ENCODE measurements around the gene PCP4L1. TPM values are rescaled to one million over a fixed set of nuclear protein-coding genes. Genes with fewer than 3 reads are reported as not detected.

PCP4L1 gene
- total RNA-seq = 0.14 TPM in 1 of 2 replicates, not detected in the other

DNA sequence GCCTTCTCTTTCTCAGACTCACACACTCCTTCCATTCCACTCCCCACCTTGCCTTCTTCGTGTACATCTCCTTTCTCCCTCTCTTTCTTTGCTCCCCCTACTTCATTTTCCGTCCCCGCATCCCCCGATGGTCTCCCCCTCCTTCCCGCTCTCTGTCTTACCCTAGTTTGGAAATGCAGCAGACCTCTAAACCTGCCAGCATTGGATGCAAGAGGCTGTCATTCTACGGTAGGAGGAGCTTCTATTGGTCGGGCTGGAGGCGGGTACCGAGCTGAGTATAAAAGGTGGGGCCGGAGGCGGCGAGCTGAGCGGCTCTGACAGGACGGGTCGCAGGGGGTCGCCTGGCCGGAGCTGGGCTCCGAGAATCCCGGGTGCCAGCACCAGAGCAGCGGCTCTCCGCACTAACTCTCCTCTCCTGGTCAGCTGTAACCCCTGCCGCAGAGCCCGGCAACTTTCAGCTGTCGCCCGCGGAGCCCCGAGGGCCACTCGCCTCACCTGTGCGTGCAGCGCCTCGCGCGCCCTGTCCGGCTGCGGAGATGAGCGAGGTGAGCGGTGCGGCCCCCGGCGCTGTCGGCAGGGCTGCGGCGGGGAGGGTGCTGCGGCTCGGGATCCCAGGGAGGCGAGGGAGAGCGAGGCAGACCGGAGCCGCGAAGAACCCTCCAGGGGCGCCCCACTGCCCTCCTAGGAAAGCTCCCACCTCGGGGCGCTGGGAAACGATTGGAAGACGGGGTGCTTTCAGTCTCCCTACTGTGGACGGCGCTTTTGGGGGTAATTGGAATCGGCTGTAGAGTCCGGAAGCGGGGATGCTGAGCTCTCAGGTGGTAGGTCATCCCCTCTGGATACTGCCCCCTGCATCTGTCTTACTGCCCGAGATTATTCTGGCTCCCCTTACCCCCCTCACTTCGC lies at the start of gene PCP4L1:
Gene PCP4L1 (plus strand): TSS at position 307 of the 906 bp plus-strand sequence. CDS start 230 bp downstream, at position 537.
- Mint-ChIP-seq H3K4me1 (peaks cover 9% of the 10 kb centered on the region), H3K27me3 (peaks cover 61% of the 10 kb centered on the region), H3K4me3 (peak within 1 kb of the TSS; percentile 74), H3K36me3 (ENCODE audit: low read depth) (peaks cover 11% of the 10 kb centered on the region), H3K27ac (no peak within 1 kb of the TSS), H3K9me3 (peaks cover 27% of the 10 kb centered on the region)
- intact Hi-C loops (cut with micrococcal nuclease) = no loop called here
- DNase-seq = peak; percentile 81

DNA sequence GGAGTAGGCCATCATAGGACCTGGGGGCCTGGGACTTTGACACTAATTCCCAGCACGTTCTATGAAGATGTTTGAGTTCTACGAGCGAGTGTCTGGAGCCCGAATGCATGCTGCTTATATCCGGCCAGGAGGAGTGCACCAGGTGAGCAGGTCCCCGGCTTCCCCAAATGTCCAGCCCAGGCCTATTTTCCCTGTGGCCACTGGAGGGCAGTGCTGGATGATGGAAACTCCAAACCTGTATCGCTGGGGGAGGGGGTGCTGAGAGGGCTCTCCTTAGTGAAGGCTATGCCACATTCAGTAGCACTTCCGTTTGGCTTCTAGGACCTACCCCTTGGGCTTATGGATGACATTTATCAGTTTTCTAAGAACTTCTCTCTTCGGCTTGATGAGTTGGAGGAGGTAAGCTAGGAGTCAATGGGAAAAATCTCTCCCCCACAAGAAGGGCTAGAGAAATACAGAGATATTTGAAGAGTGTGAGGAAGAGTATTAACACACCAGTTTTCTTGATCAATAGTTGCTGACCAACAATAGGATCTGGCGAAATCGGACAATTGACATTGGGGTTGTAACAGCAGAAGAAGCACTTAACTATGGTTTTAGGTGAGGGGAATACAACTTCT lies 48.6 kb upstream of the PCP4L1 start:
- peaks cover 34% of the 10 kb centered on the region for H3K4me1 Mint-ChIP-seq
- DNase-seq = peak; percentile 92
- H3K9me3 Mint-ChIP-seq = no peaks in the 10 kb centered on the region
- intact Hi-C loops (cut with micrococcal nuclease) = loop anchor here (2.0 to 5.0 kb wide), 2 partner anchors 15 to 82 kb away; no protein-coding TSS in a partner anchor
- peaks cover 62% of the 10 kb centered on the region for H3K36me3 Mint-ChIP-seq (ENCODE audit: low read depth)
- H3K27ac Mint-ChIP-seq = no peak overlapping the region
- no peaks in the 10 kb centered on the region for H3K27me3 Mint-ChIP-seq
- no peak overlapping the region for H3K4me3 Mint-ChIP-seq

DNA sequence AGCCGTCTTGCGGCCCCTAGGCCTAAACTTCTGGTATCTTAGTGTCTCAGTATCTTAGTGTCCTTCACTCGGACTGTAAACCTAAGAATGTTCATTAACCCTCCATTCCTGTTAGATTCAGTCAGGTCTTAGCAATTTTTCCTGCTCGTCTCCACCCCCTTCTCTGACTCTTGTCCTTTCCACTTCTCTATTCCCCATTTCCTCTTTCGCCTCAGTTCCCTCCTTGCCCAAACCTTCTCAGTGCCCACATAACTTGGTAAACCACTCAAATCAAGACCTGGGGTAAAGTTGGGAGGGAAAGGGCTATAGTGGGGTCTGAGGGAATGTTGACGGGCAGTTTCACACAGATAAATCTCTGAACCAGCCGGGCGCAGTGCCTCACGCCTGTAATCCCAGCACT lies 44.2 kb upstream of the PCP4L1 start:
- intact Hi-C loops (cut with micrococcal nuclease) = no loop called here
- no peak overlapping the region for H3K27ac Mint-ChIP-seq
- H3K4me3 Mint-ChIP-seq = no peak overlapping the region
- H3K9me3 Mint-ChIP-seq = no peaks in the 10 kb centered on the region
- DNase-seq = no peak
- peaks cover 42% of the 10 kb centered on the region for H3K4me1 Mint-ChIP-seq
- no peaks in the 10 kb centered on the region for H3K27me3 Mint-ChIP-seq
- peaks cover 49% of the 10 kb centered on the region for H3K36me3 Mint-ChIP-seq (ENCODE audit: low read depth)

DNA sequence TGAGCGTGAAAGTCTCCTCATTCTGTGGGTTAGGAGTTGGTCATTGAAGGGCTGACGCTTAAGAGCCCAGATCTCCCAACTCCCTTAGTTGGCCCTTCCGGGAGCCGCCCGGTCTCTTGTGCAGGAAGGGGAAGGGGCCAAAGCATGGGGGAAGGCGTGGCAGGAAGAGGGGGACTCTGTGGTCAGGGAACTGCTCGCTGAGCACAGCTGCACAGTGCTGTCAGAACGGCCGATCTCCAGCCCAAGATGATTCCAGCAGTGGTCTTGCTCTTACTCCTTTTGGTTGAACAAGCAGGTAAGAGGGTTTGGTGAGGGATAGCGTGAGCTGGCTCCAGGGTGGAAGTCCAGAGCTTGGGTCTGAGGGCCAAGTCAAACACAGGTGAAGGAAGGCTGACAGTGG lies 43.5 kb upstream of the PCP4L1 start, which contains the start of gene FCER1G:
Gene FCER1G (plus strand): TSS at position 220 of the 400 bp plus-strand sequence. CDS start 27 bp downstream, at position 247.
- peaks cover 38% of the 10 kb centered on the region for H3K4me1 Mint-ChIP-seq
- peak within 1 kb of the TSS; percentile 44 for H3K4me3 Mint-ChIP-seq
- DNase-seq = no peak
- H3K9me3 Mint-ChIP-seq = no peaks in the 10 kb centered on the region
- no peaks in the 10 kb centered on the region for H3K27me3 Mint-ChIP-seq
- H3K27ac Mint-ChIP-seq = peak within 1 kb of the TSS; percentile 31
- intact Hi-C loops (cut with micrococcal nuclease) = no loop called here
- H3K36me3 Mint-ChIP-seq (ENCODE audit: low read depth) = peaks cover 42% of the 10 kb centered on the region

DNA sequence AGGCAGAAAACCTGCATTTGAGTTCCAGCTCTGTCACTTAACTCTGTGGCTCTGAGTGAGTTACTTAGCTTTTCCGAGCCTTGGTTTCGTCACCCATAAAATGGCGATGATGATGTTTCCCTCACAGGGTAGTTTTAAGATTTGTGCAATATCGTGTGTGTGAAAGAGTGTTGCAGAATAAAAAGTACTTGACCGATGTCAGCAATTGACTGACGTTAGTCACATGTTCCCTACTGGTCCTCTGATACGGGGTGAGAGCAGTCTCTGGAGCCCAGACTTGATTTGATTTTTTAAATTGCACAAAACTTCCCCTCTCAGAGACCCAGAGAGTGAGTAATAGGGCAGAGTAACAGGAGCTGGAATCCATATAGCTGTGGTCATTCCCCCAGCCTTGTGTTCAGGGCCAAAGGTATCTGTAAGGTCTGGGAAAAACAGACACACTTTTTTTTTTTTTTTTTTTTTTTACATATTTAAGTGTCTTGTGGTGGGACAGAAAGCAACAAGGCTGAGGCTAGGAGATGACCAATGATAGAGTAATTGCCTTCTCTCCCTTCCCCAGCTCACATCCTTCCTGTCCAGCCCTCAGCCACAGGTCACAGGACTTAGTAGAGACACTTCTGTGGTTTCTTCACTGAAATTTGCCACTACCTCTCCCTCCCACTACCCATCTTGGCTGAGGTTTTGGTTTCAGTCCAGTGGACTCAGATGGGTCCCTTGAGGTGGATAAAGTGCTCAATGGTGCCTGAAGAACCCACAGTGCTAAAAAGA lies 41.4 kb upstream of the PCP4L1 start:
- intact Hi-C loops (cut with micrococcal nuclease) = no loop called here
- H3K4me3 Mint-ChIP-seq = no peak overlapping the region
- H3K36me3 Mint-ChIP-seq (ENCODE audit: low read depth) = peaks cover 27% of the 10 kb centered on the region
- H3K27ac Mint-ChIP-seq = peak overlapping the region; percentile 64
- no peaks in the 10 kb centered on the region for H3K9me3 Mint-ChIP-seq
- H3K27me3 Mint-ChIP-seq = no peaks in the 10 kb centered on the region
- peak; percentile 60 for DNase-seq
- peaks cover 39% of the 10 kb centered on the region for H3K4me1 Mint-ChIP-seq

DNA sequence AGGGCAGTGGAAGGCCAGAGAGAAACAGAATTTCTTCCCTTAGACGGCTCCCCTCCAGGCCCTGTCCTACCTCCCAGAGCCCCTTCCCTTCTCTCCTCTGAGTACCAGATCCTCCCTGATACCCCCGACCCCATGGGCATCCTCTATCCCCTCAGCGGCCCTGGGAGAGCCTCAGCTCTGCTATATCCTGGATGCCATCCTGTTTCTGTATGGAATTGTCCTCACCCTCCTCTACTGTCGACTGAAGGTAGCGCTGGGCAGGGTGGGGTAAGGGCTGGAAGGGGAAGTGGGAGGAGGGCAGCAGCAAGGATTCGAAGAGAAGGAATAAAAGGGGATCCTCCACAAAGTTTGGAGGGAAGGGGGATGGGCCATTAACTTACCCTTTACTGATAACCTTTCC lies 40.7 kb upstream of the PCP4L1 start:
- no peak for DNase-seq
- intact Hi-C loops (cut with micrococcal nuclease) = no loop called here
- no peaks in the 10 kb centered on the region for H3K27me3 Mint-ChIP-seq
- H3K27ac Mint-ChIP-seq = no peak overlapping the region
- peaks cover 21% of the 10 kb centered on the region for H3K36me3 Mint-ChIP-seq (ENCODE audit: low read depth)
- no peaks in the 10 kb centered on the region for H3K9me3 Mint-ChIP-seq
- peaks cover 39% of the 10 kb centered on the region for H3K4me1 Mint-ChIP-seq
- H3K4me3 Mint-ChIP-seq = no peak overlapping the region

DNA sequence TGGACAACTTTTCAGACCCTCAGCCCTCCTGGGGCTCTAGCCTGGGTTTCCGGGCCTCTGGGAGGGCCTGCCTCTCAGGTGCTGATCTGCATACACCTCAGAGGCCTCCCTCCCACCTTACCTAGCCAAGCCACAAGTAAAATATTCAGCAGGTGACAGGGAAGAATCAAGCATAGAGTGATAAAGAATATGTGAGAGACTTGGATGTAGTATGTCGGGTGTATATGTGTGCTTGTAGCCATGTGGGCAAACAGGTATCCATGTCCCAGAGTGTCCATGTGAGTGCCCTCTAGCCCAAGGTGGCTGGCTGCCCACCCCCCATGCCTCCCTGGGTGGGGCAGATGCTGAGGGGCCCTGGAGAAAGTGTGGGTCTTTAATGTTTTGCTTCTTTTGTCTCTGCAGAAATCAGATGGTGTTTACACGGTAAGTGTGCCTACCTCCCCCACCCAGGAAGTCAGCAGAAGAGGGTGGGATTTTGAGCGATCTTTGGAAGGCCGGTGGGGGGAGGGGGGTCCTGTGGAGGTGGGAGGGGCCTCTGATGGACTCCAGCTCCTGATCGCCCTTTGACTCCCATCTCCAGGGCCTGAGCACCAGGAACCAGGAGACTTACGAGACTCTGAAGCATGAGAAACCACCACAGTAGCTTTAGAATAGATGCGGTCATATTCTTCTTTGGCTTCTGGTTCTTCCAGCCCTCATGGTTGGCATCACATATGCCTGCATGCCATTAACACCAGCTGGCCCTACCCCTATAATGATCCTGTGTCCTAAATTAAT lies 40.1 kb upstream of the PCP4L1 start:
- no peak overlapping the region for H3K27ac Mint-ChIP-seq
- no peak for DNase-seq
- no peaks in the 10 kb centered on the region for H3K27me3 Mint-ChIP-seq
- H3K9me3 Mint-ChIP-seq = no peaks in the 10 kb centered on the region
- peaks cover 39% of the 10 kb centered on the region for H3K4me1 Mint-ChIP-seq
- H3K4me3 Mint-ChIP-seq = no peak overlapping the region
- intact Hi-C loops (cut with micrococcal nuclease) = no loop called here
- peaks cover 15% of the 10 kb centered on the region for H3K36me3 Mint-ChIP-seq (ENCODE audit: low read depth)

DNA sequence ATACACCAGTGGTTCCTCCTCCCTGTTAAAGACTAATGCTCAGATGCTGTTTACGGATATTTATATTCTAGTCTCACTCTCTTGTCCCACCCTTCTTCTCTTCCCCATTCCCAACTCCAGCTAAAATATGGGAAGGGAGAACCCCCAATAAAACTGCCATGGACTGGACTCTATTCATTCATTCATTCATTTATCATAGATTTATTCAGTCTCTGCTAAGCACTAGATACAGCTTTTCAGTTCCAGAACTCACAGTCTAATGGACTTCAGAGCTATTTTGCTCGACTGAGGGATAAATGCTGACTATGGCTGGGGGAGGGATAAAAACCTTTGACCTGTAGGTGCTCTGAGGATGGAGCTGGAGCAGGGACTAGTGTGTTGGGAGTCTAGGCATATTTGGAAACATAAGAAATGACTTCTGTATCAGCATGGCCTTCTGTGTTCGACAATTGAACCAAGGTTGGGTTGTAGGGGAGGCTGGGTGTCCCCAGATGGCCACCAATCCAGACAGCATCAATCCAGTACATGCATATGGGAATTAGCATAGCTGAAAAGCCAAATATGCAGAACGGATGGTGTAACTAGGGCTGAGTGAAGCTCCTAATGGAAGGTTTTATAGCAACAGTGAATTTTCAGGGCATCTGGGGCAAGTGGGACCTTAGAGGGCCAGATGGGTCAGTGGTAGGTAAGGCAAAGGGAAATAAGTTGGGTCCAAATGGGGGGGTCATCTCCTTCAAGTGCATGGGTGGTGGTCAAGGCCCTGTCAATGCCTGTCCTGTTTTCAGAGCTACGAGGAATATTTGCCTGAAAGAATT lies 39.3 kb upstream of the PCP4L1 start:
- H3K9me3 Mint-ChIP-seq = no peaks in the 10 kb centered on the region
- peaks cover 8% of the 10 kb centered on the region for H3K36me3 Mint-ChIP-seq (ENCODE audit: low read depth)
- no peak for DNase-seq
- H3K4me3 Mint-ChIP-seq = no peak overlapping the region
- H3K27ac Mint-ChIP-seq = no peak overlapping the region
- intact Hi-C loops (cut with micrococcal nuclease) = no loop called here
- H3K4me1 Mint-ChIP-seq = peaks cover 38% of the 10 kb centered on the region
- H3K27me3 Mint-ChIP-seq = no peaks in the 10 kb centered on the region

DNA sequence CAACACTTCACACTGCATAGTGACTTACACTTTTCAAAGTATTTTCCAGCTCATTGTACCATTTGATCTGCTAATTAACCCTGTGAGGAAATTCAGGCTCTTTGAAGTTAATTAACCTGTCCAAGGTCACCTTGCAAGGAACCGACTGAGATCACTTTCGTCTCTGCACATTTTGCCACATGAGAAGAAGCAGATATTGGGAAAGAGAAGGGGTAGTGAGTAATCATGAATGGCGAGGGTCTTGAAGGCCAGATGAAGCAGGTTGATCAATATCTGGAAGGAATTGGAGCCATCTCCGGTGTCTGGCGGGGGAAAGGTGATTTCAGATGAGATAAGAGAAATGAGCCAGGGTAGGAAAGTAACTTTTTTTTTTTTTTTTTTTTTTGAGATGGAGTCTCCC lies 38.5 kb upstream of the PCP4L1 start:
- DNase-seq = no peak
- Mint-ChIP-seq H3K4me3 (no peak overlapping the region), H3K27me3 (no peaks in the 10 kb centered on the region), H3K36me3 (ENCODE audit: low read depth) (peaks cover 3% of the 10 kb centered on the region), H3K4me1 (peaks cover 34% of the 10 kb centered on the region), H3K9me3 (no peaks in the 10 kb centered on the region), H3K27ac (no peak overlapping the region)
- intact Hi-C loops (cut with micrococcal nuclease) = no loop called here

DNA sequence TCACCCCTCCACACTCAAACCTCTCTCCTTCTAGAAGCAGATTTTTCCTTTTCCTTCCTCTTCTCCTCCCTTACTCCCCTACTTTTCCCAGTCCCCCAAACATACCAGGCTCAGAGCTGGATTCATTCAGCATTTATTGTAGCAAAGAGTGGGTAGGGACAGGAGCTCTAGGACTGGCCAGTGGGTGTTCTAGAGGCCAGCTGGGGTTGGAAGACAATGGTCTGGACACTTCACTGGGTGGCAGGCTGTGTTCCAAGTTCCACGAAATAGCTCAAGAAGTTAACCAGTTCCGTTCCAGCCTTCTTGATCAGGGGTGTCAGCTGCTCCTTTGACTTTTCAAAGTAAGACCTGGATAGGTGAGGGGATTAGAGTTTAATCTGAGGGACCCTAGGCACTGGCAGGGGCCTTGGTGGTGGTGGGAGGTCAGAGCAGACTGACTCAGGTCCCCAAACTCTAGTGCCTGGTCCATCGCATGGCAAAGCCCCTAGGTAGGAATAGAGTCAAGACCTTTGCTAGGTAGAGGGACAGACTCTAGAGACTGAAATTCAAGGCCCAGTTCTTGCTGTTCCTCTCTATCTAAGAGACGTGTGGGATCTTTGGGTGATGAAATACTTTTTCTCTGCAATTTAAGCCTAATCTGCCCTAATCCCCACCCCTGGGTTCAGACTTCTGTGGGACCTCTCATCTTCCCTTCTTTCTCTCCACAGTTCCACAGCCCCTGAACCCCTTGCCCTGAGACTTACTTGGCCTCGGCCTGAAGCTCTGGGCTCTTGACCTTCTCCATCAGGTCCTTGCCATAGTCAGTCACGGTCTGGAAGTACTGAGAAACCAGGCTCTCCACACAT lies 36.1 kb upstream of the PCP4L1 start:
- peaks cover 2% of the 10 kb centered on the region for H3K36me3 Mint-ChIP-seq (ENCODE audit: low read depth)
- no peak overlapping the region for H3K4me3 Mint-ChIP-seq
- no peak overlapping the region for H3K27ac Mint-ChIP-seq
- no peaks in the 10 kb centered on the region for H3K9me3 Mint-ChIP-seq
- no peak for DNase-seq
- intact Hi-C loops (cut with micrococcal nuclease) = no loop called here
- no peaks in the 10 kb centered on the region for H3K27me3 Mint-ChIP-seq
- H3K4me1 Mint-ChIP-seq = peaks cover 40% of the 10 kb centered on the region

DNA sequence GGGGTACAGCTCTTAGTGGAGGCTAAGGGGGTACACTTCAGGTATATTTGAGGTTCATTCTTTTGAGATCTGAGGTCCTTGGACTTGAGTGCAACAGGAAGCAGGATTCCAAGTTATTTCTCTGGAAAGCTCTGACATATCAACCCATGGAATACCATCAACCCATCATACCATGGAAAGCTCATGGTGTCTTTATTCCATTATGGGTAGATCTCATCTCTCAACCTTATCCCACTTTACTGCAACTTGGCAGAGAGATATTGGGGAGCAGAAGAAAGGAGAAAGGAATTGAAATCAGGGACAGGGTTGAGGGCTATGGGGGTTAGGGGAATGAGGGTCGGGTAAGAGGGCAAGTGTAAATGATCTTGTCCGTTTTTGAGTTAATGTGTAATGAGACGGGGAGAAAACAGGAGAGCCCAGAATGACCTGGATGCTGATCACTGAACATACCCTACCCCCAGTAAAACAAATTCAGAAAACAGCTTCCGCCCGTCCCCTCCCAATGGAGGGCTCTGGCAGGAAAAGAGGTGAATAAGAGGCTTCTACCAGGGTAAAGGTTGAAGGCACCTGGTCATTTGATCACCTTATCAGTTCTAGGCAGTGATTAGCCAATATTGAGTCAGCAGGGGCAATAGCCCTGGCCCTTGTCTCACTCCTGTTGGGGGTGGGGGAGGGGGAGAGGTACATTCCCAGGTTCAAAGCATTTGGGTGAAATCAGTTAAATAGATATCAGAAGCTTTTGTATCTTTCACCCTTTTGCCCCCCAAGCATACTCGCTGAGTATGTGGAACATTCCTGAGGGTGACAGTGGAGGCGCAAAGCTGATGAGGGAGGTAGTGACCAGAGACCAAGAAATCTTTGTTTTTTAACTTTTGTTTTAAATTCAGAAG lies 34.5 kb upstream of the PCP4L1 start:
- Mint-ChIP-seq H3K36me3 (ENCODE audit: low read depth) (peaks cover 12% of the 10 kb centered on the region), H3K27ac (no peak overlapping the region), H3K4me3 (no peak overlapping the region), H3K27me3 (no peaks in the 10 kb centered on the region), H3K9me3 (no peaks in the 10 kb centered on the region), H3K4me1 (peaks cover 33% of the 10 kb centered on the region)
- intact Hi-C loops (cut with micrococcal nuclease) = loop anchor here (2.0 kb wide), 1 partner anchor 13 kb away; no protein-coding TSS in a partner anchor
- no peak for DNase-seq

All from activated CD4-positive, alpha-beta T cell treated with anti-CD3 and anti-CD28 coated beads, Interleukin-2, amount 10 ng/mL, durations not matched to agents 24 days and 14 days (primary cell).